ENCODE measurements around the gene STING1. TPM values are rescaled to one million over a fixed set of nuclear protein-coding genes. Genes with fewer than 3 reads are reported as not detected.
"Not testable (repeated sequence)": the region's sequence is repeated elsewhere in the genome, so short reads cannot be mapped to it uniquely, and the experiment has no call there.

The STING1 gene
- total and polyA plus RNA-seq, 2 donors (not counting 1 experiment from before 2014, with no cell fraction given), result 1.1 to 2.8 TPM

DNA sequence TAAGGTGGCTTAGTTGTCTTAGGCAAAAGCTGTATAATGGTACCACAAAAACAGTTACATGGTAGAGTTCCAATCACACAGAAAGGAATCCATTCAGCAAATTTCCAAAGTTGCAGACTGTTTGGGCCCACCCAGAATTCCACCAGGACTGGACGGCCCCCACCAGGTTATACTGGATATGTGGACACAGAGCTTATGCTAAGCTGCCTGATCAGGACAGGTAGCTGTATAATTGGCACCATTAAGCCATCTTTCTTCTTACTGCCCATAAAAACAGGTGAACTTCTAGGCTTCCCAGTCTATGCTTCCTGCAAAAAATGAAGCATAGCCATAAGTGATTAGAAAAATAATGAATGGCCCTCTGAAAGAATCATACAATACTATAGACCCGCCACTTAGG, 47.5 kb upstream of the STING1 start:
- H3K4me3 ChIP-seq (ENCODE audit: control extremely low read depth in 1 of 5, extremely low read depth in 1 of 5, insufficient read depth in 1 of 5, low read depth in 2 of 5, low read length in 4 of 5); H3K27me3 ChIP-seq (replicated peaks in 1 of 4; ENCODE audit: control extremely low read depth in 1 of 4, control insufficient read depth in 3 of 4, insufficient read depth in 4 of 4, low read length in 3 of 4); intact Hi-C loops (cut with micrococcal nuclease); H3K9ac ChIP-seq (ENCODE audit: low read length); H2AFZ ChIP-seq (ENCODE audit: insufficient read depth, low read depth, low read length, poor library complexity, severe bottlenecking); ATAC-seq (ENCODE audit: low read depth); H3K4me3 Mint-ChIP-seq; H3K9me3 Mint-ChIP-seq (ENCODE audit: insufficient read depth); H4K20me1 ChIP-seq (ENCODE audit: control insufficient read depth, insufficient read depth, low read length, poor library complexity, severe bottlenecking); H3K27ac ChIP-seq (ENCODE audit: low read length in 2 of 2); H3K36me3 ChIP-seq (replicated peaks in 1 of 2; ENCODE audit: control extremely low read depth in 1 of 2, control insufficient read depth in 1 of 2, extremely low read depth in 1 of 2, insufficient read depth in 2 of 2, low read length in 1 of 2); H3K79me2 ChIP-seq (ENCODE audit: control insufficient read depth, insufficient read depth, low read length); H3K27me3 Mint-ChIP-seq; H3K9me3 ChIP-seq (ENCODE audit: control extremely low read depth in 1 of 3, control insufficient read depth in 2 of 3, insufficient read depth in 1 of 3, low read length in 2 of 3); DNase-seq; H3K4me2 ChIP-seq (replicated peaks; ENCODE audit: low read depth, low read length, poor library complexity, severe bottlenecking); H3K27ac Mint-ChIP-seq: not testable (repeated sequence)
- peaks cover 12% of the 10 kb centered on the region in 2 donors for H3K4me1 ChIP-seq (ENCODE audit: control insufficient read depth in 2 of 2, insufficient read depth in 2 of 2, low read length in 2 of 2)
- peaks cover 17% of the 10 kb centered on the region for H3K4me1 Mint-ChIP-seq
- CTCF ChIA-PET, result interaction anchor here (1.3 kb wide), 1 partner anchor 14 kb away, joined by 3 read pairs; no protein-coding TSS in a partner anchor
- no CpG with 5 or more reads among the region's 2 CpGs for WGBS (ENCODE audit: insufficient coverage)
- POLR2A ChIA-PET, result interaction anchor here (0.6 kb wide), 1 partner anchor 11 kb away, joined by 3 read pairs; no protein-coding TSS in a partner anchor

DNA sequence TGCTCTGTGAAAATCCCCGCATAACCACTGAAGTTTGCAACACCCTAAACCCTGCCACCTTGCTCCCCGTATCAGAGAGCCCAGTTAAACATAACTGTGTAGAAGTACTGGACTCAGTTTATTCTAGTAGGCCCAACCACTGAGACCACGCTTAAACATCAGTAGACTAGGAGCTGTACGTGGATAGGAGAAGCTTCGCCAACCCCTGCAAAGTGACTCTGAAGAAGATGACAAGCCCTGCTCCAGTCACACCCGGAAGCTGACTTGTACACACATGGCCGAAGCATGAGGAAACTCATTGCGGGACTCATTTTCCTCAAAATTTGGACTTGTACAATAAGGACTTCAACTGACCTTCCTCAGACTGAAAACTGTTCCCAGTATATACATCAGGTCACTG, 46.1 kb upstream of the STING1 start:
- H3K4me3 Mint-ChIP-seq; ATAC-seq (ENCODE audit: low read depth); POLR2A ChIA-PET; H3K9ac ChIP-seq (ENCODE audit: low read length); H3K27me3 Mint-ChIP-seq; H2AFZ ChIP-seq (ENCODE audit: insufficient read depth, low read depth, low read length, poor library complexity, severe bottlenecking); intact Hi-C loops (cut with micrococcal nuclease); H3K27ac Mint-ChIP-seq; H3K9me3 Mint-ChIP-seq (ENCODE audit: insufficient read depth); H3K9me3 ChIP-seq (ENCODE audit: control extremely low read depth in 1 of 3, control insufficient read depth in 2 of 3, insufficient read depth in 1 of 3, low read length in 2 of 3); H3K4me3 ChIP-seq (ENCODE audit: control extremely low read depth in 1 of 5, extremely low read depth in 1 of 5, insufficient read depth in 1 of 5, low read depth in 2 of 5, low read length in 4 of 5); H3K27me3 ChIP-seq (replicated peaks in 1 of 4; ENCODE audit: control extremely low read depth in 1 of 4, control insufficient read depth in 3 of 4, insufficient read depth in 4 of 4, low read length in 3 of 4); H3K4me2 ChIP-seq (replicated peaks; ENCODE audit: low read depth, low read length, poor library complexity, severe bottlenecking); H3K27ac ChIP-seq (ENCODE audit: low read length in 2 of 2); DNase-seq; H4K20me1 ChIP-seq (ENCODE audit: control insufficient read depth, insufficient read depth, low read length, poor library complexity, severe bottlenecking); H3K79me2 ChIP-seq (ENCODE audit: control insufficient read depth, insufficient read depth, low read length); H3K36me3 ChIP-seq (replicated peaks in 1 of 2; ENCODE audit: control extremely low read depth in 1 of 2, control insufficient read depth in 1 of 2, extremely low read depth in 1 of 2, insufficient read depth in 2 of 2, low read length in 1 of 2): not testable (repeated sequence)
- WGBS (ENCODE audit: insufficient coverage), result 100% methylated on average over 7 of the region's 8 CpGs
- peaks cover 29% of the 10 kb centered on the region for H3K4me1 Mint-ChIP-seq
- CTCF ChIA-PET, result interaction anchor here (1.1 to 1.5 kb wide), 2 partner anchors 11 to 15 kb away, joined by 4 read pairs; no protein-coding TSS in a partner anchor
- peaks cover 24 to 25% of the 10 kb centered on the region in 2 donors for H3K4me1 ChIP-seq (ENCODE audit: control insufficient read depth in 2 of 2, insufficient read depth in 2 of 2, low read length in 2 of 2)

DNA sequence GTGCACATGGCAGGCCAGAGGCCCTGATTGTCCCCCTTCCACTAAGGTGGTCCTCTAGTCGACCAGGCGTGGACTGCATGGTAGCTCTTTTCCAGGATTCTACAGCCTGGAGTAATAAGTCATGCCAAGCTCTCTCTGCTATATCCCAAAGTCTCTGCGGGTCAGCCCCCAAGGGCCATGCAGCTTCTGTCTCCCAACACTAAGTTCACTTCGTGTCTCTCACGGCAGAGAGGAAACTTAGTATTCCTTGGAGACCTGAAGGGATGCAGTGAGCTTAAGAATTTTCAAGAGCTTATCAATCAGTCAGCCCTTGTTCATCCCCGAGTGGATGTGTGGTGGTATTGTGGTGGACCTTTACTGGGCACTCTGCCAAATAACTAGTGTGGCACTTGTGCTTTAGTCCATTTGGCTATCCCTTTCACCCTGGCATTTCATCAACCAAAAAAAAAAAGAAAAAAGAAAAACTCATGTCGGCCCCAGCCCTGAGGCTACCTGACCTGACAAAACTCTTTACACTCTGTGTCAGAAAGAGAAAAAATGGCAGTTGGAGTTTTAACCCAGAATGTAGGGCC, 45.4 kb upstream of the STING1 start:
- H3K79me2 ChIP-seq (ENCODE audit: control insufficient read depth, insufficient read depth, low read length); H3K4me2 ChIP-seq (replicated peaks; ENCODE audit: low read depth, low read length, poor library complexity, severe bottlenecking); intact Hi-C loops (cut with micrococcal nuclease); H2AFZ ChIP-seq (ENCODE audit: insufficient read depth, low read depth, low read length, poor library complexity, severe bottlenecking); H3K9me3 Mint-ChIP-seq (ENCODE audit: insufficient read depth); ATAC-seq (ENCODE audit: low read depth); H4K20me1 ChIP-seq (ENCODE audit: control insufficient read depth, insufficient read depth, low read length, poor library complexity, severe bottlenecking); H3K27me3 Mint-ChIP-seq; H3K27ac ChIP-seq (ENCODE audit: low read length in 2 of 2); H3K27me3 ChIP-seq (replicated peaks in 1 of 4; ENCODE audit: control extremely low read depth in 1 of 4, control insufficient read depth in 3 of 4, insufficient read depth in 4 of 4, low read length in 3 of 4); H3K27ac Mint-ChIP-seq; POLR2A ChIA-PET; H3K4me3 ChIP-seq (ENCODE audit: control extremely low read depth in 1 of 5, extremely low read depth in 1 of 5, insufficient read depth in 1 of 5, low read depth in 2 of 5, low read length in 4 of 5); H3K9me3 ChIP-seq (ENCODE audit: control extremely low read depth in 1 of 3, control insufficient read depth in 2 of 3, insufficient read depth in 1 of 3, low read length in 2 of 3); H3K9ac ChIP-seq (ENCODE audit: low read length); DNase-seq; H3K36me3 ChIP-seq (replicated peaks in 1 of 2; ENCODE audit: control extremely low read depth in 1 of 2, control insufficient read depth in 1 of 2, extremely low read depth in 1 of 2, insufficient read depth in 2 of 2, low read length in 1 of 2); H3K4me3 Mint-ChIP-seq: not testable (repeated sequence)
- CTCF ChIA-PET, result interaction anchor here (0.7 to 1.5 kb wide), 2 partner anchors 10 to 161 kb away, joined by 3 to 4 read pairs; no protein-coding TSS in a partner anchor
- H3K4me1 ChIP-seq (ENCODE audit: control insufficient read depth in 2 of 2, insufficient read depth in 2 of 2, low read length in 2 of 2), result peaks cover 27 to 29% of the 10 kb centered on the region in 2 donors
- peaks cover 32% of the 10 kb centered on the region for H3K4me1 Mint-ChIP-seq
- 83% methylated on average over 3 of the region's 7 CpGs for WGBS (ENCODE audit: insufficient coverage)

DNA sequence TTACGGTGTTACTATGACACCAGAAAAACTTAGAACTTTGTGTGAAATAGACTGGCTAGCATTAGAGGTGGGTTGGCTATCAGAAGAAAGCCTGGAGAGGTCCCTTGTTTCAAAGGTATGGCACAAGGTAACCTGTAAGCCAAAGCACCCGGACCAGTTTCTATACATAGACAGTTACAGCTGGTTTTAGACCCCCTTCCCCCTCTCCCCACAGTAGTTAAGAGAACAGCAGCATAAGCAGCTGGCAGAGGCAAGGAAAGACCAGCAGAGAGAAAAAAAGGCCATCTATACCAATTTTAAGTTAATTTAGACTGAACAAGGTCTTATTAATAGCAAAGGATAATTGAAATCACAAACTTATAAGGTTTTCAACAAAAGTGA, 44.5 kb upstream of the STING1 start:
- H3K27ac ChIP-seq (ENCODE audit: low read length in 2 of 2); H4K20me1 ChIP-seq (ENCODE audit: control insufficient read depth, insufficient read depth, low read length, poor library complexity, severe bottlenecking); CTCF ChIA-PET; ATAC-seq (ENCODE audit: low read depth); H3K27ac Mint-ChIP-seq; H3K9me3 Mint-ChIP-seq (ENCODE audit: insufficient read depth); H3K27me3 ChIP-seq (replicated peaks in 1 of 4; ENCODE audit: control extremely low read depth in 1 of 4, control insufficient read depth in 3 of 4, insufficient read depth in 4 of 4, low read length in 3 of 4); H3K4me3 ChIP-seq (ENCODE audit: control extremely low read depth in 1 of 5, extremely low read depth in 1 of 5, insufficient read depth in 1 of 5, low read depth in 2 of 5, low read length in 4 of 5); H3K4me3 Mint-ChIP-seq; H3K9ac ChIP-seq (ENCODE audit: low read length); intact Hi-C loops (cut with micrococcal nuclease); H3K36me3 ChIP-seq (replicated peaks in 1 of 2; ENCODE audit: control extremely low read depth in 1 of 2, control insufficient read depth in 1 of 2, extremely low read depth in 1 of 2, insufficient read depth in 2 of 2, low read length in 1 of 2); H3K27me3 Mint-ChIP-seq; H3K9me3 ChIP-seq (ENCODE audit: control extremely low read depth in 1 of 3, control insufficient read depth in 2 of 3, insufficient read depth in 1 of 3, low read length in 2 of 3); POLR2A ChIA-PET; DNase-seq; H3K79me2 ChIP-seq (ENCODE audit: control insufficient read depth, insufficient read depth, low read length); H3K4me2 ChIP-seq (replicated peaks; ENCODE audit: low read depth, low read length, poor library complexity, severe bottlenecking); H2AFZ ChIP-seq (ENCODE audit: insufficient read depth, low read depth, low read length, poor library complexity, severe bottlenecking): not testable (repeated sequence)
- peaks cover 32% of the 10 kb centered on the region for H3K4me1 Mint-ChIP-seq
- WGBS (ENCODE audit: insufficient coverage), result no CpG with 5 or more reads among the region's 2 CpGs
- peaks cover 27 to 29% of the 10 kb centered on the region in 2 donors for H3K4me1 ChIP-seq (ENCODE audit: control insufficient read depth in 2 of 2, insufficient read depth in 2 of 2, low read length in 2 of 2)

Data from B cell (primary cell).